ENCODE results near the gene SCAPER. TPM values are rescaled to one million over a fixed set of nuclear protein-coding genes. Genes with fewer than 3 reads are reported as not detected.

The SCAPER gene
- total RNA-seq, 1 experiment from 2014 or later, result 14.7 TPM

DNA sequence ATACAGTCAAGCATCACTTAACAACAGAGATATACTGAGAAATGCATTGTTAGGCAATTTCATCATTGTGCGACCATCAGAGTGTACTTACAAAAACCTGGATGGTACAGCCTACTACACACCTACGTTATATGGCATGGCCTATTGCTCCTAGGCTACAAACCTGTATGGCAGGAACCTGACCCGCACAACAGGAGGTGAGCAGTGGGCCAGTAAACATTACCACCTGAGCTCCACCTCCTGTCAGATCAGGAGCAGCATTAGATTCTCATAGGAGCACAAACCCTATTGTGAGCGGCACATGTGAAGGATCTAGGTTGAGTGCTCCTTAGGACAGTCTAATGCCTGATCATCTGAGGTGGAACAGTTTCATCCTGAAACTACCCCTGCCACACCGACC is 89.7 kb downstream of the SCAPER start:
- Histone ChIP-seq H3K79me2 (ENCODE audit: insufficient read depth, low read length) (no peaks in the 10 kb centered on the region), H3K36me3 (ENCODE audit: control insufficient read depth in 1 of 2, insufficient read depth in 2 of 2, low read length in 2 of 2) (no peaks in the 10 kb centered on the region), H3K27me3 (ENCODE audit: insufficient read depth, low read length) (no peaks in the 10 kb centered on the region), H4K20me1 (ENCODE audit: insufficient read depth) (no peaks in the 10 kb centered on the region), H3K9me3 (ENCODE audit: control insufficient read depth in 1 of 2, insufficient read depth in 1 of 2, low read depth in 1 of 2, low read length in 2 of 2) (no peaks in the 10 kb centered on the region), H2AFZ (ENCODE audit: low read depth, low read length, poor library complexity, severe bottlenecking) (no peak overlapping the region), H3K9ac (ENCODE audit: low read length) (no peak overlapping the region), H3K27ac (ENCODE audit: low read depth, low read length) (no peak overlapping the region), H3K4me1 (ENCODE audit: control insufficient read depth in 1 of 2, insufficient read depth in 2 of 2, low read length in 2 of 2) (no peaks in the 10 kb centered on the region), H3K9me2 (ENCODE audit: insufficient read depth) (no peaks in the 10 kb centered on the region), H3K4me3 (replicated peaks in 1 of 2; ENCODE audit: low read depth in 1 of 2, low read length in 2 of 2) (no peak overlapping the region), H3K4me2 (ENCODE audit: low read length) (no peak overlapping the region)
- DNase-seq (ENCODE audit: low read depth, low spot score), result no peak
- TF ChIP-seq, protein P1, sequence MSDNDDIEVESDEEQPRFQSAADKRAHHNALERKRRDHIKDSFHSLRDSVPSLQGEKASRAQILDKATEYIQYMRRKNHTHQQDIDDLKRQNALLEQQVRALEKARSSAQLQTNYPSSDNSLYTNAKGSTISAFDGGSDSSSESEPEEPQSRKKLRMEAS (IDR thresholded peaks at IDR 0.05), result no peak
- no TSS peak for BruUV-seq (replicated peaks)
- intact Hi-C loops (cut with micrococcal nuclease), result no loop called here
- ATAC-seq, result peak; percentile 20; the same call in 1 of the 2 replicates
- ChIA-PET CTCF (no interaction called here), RAD21 (ENCODE audit: low non-redundant PET in 1 of 2, low total read pairs in 2 of 2, uncharacterized antibody in 2 of 2, unreplicated experiment in 2 of 2) (no interaction called here), POLR2A (no interaction called here)

DNA sequence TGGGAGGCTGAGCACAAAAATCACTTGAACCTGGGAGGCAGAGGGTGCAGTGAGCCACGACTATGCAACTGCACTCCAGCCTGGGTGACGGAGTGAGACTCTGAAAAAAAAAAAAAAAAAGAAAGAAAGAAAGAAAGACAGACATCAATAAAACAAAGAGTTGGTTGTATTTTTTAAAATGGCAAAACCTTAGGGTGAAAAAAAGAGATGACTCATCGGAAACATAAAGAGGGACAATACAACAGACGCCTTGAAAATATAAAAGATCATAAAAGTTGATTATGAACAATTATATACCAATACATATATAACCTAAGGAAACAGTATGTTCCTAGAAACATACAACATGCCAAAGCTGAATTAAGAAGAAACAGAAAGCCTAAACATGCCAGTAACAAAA is 92.8 kb downstream of the SCAPER start:
- ATAC-seq (no peak), DNase-seq (ENCODE audit: low read depth, low spot score) (no peak)
- intact Hi-C loops (cut with micrococcal nuclease), result no loop called here
- Histone ChIP-seq H3K4me3 (replicated peaks in 1 of 2; ENCODE audit: low read depth in 1 of 2, low read length in 2 of 2) (no peak overlapping the region), H3K9me2 (ENCODE audit: insufficient read depth) (no peaks in the 10 kb centered on the region), H3K9ac (ENCODE audit: low read length) (no peak overlapping the region), H3K27ac (ENCODE audit: low read depth, low read length) (no peak overlapping the region), H3K9me3 (ENCODE audit: control insufficient read depth in 1 of 2, insufficient read depth in 1 of 2, low read depth in 1 of 2, low read length in 2 of 2) (no peaks in the 10 kb centered on the region), H3K36me3 (ENCODE audit: control insufficient read depth in 1 of 2, insufficient read depth in 2 of 2, low read length in 2 of 2) (no peaks in the 10 kb centered on the region), H3K79me2 (ENCODE audit: insufficient read depth, low read length) (no peaks in the 10 kb centered on the region), H4K20me1 (ENCODE audit: insufficient read depth) (no peaks in the 10 kb centered on the region), H3K27me3 (ENCODE audit: insufficient read depth, low read length) (no peaks in the 10 kb centered on the region), H3K4me2 (ENCODE audit: low read length) (no peak overlapping the region), H2AFZ (ENCODE audit: low read depth, low read length, poor library complexity, severe bottlenecking) (no peak overlapping the region), H3K4me1 (ENCODE audit: control insufficient read depth in 1 of 2, insufficient read depth in 2 of 2, low read length in 2 of 2) (no peaks in the 10 kb centered on the region)
- TF ChIP-seq, protein P2, sequence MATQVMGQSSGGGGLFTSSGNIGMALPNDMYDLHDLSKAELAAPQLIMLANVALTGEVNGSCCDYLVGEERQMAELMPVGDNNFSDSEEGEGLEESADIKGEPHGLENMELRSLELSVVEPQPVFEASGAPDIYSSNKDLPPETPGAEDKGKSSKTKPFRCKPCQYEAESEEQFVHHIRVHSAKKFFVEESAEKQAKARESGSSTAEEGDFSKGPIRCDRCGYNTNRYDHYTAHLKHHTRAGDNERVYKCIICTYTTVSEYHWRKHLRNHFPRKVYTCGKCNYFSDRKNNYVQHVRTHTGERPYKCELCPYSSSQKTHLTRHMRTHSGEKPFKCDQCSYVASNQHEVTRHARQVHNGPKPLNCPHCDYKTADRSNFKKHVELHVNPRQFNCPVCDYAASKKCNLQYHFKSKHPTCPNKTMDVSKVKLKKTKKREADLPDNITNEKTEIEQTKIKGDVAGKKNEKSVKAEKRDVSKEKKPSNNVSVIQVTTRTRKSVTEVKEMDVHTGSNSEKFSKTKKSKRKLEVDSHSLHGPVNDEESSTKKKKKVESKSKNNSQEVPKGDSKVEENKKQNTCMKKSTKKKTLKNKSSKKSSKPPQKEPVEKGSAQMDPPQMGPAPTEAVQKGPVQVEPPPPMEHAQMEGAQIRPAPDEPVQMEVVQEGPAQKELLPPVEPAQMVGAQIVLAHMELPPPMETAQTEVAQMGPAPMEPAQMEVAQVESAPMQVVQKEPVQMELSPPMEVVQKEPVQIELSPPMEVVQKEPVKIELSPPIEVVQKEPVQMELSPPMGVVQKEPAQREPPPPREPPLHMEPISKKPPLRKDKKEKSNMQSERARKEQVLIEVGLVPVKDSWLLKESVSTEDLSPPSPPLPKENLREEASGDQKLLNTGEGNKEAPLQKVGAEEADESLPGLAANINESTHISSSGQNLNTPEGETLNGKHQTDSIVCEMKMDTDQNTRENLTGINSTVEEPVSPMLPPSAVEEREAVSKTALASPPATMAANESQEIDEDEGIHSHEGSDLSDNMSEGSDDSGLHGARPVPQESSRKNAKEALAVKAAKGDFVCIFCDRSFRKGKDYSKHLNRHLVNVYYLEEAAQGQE (IDR thresholded peaks at IDR 0.05; ENCODE audit: low read depth), result no peak
- TF ChIP-seq, protein P1 (IDR thresholded peaks at IDR 0.05), result no peak
- TF ChIP-seq YY1 (IDR thresholded peaks at IDR 0.05; ENCODE audit: extremely low read depth, insufficient replicate concordance, low read depth, low read length) (no peak), POLR2AphosphoS5 (IDR thresholded peaks at IDR 0.05; ENCODE audit: low read depth, low read length) (no peak), SP1 (IDR thresholded peaks at IDR 0.05; ENCODE audit: low read depth) (no peak)
- ChIA-PET CTCF (no interaction called here), POLR2A (interaction anchor here (0.7 kb wide), 2 partner anchors 16 to 45 kb away, joined by 3 to 6 read pairs; no protein-coding TSS in a partner anchor), RAD21 (ENCODE audit: low non-redundant PET in 1 of 2, low total read pairs in 2 of 2, uncharacterized antibody in 2 of 2, unreplicated experiment in 2 of 2) (no interaction called here)
- BruUV-seq (replicated peaks), result no TSS peak

Data from HCT116 (cell line).